KOPT-K1 (cell line): ENCODE measurements around the gene SORCS2.

Experiments used
- H3K27ac ChIP-seq: fragments of 200-600 bp; sonication (generic); 2 replicates; pipeline ENCODE4 v1.5.1; 2016; ENCODE audit warnings: antibody characterized with exemption, mild to moderate bottlenecking, low read depth, low read length; ENCODE audit not compliant: poor library complexity, severe bottlenecking
- H3K36me3 ChIP-seq: fragments of 200-600 bp; sonication (generic); 2 replicates; pipeline ENCODE4 v1.5.1; 2017; ENCODE audit warnings: antibody characterized with exemption, mild to moderate bottlenecking, low read length, moderate library complexity; ENCODE audit not compliant: insufficient read depth
- H3K9me3 ChIP-seq: fragments of 200-600 bp; sonication (generic); 2 replicates; pipeline ENCODE4 v1.5.1; 2017; ENCODE audit warnings: antibody characterized with exemption, low read length, mild to moderate bottlenecking; ENCODE audit not compliant: insufficient read depth, poor library complexity, severe bottlenecking

SORCS2 gene

DNA sequence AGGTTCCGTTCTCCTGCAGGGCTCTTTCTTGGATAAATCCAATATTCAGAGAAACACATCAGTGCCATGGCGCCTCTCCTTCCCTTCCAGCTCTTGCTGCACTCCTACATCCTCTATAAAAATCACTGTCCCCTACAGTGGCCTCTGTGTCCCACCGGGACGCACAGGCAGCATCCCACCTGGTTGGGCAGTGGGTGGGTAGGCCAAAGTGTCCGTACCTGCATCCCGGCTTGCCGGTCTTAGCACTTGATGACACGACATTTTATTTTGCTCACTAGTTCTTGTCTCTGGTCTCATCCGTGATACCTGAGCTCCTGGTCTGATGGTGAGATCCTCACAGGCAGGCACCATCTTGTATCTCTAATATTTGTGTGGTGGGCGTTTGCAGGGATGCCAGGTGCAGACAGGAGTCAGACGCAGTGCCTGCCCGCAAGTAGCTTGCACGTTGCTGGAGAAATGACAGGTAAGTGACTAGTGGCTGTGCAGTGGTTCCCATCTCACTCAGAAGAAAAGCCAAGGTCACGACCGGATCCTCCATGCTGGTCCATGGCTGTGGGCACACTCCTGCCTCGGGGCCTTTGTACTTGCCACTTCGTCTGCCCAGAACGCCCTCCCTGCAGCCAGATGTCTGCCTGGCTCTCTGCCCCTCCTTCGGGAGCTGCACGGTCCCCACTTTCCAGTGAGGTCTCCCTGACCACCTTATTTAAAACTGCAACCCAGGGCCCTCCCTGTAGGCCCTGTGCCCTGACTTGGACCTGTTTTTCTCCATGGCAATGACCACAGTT, 109.7 kb downstream of the SORCS2 start:
- no peaks in the 10 kb centered on the region for H3K9me3 ChIP-seq
- H3K27ac ChIP-seq, result no peak overlapping the region
- no peaks in the 10 kb centered on the region for H3K36me3 ChIP-seq

DNA sequence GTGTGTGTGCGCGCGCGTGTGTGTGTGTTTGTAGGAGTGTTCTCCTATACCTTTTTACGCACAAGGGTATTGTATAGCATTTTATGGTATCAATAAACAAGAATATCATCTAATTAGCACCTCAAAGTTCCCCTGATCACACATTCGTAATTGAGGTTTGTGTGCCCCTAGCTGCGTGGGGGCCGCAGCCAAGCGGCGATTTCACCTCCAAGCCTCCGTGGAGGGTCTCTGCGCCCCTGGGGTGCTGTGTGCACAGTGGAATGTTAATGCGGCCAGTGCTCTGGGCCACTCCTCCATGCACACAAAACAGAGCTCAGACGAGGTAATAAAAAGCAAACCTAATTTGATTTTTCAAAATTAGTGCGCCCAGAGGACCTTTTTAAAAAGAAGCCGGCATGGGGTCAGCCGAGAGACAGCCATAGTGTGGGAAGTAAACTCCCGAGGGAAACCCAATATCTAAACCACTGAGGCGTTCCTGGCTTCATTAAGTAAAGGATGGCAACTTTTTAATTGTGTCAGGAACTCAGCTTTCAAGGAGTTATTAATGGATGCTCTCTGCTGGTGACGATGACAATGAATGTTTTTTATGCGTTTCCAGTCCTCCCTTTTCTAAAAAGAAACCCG, 110.6 kb downstream of the SORCS2 start:
- Histone ChIP-seq H3K27ac (no peak overlapping the region), H3K36me3 (no peaks in the 10 kb centered on the region), H3K9me3 (no peaks in the 10 kb centered on the region)

DNA sequence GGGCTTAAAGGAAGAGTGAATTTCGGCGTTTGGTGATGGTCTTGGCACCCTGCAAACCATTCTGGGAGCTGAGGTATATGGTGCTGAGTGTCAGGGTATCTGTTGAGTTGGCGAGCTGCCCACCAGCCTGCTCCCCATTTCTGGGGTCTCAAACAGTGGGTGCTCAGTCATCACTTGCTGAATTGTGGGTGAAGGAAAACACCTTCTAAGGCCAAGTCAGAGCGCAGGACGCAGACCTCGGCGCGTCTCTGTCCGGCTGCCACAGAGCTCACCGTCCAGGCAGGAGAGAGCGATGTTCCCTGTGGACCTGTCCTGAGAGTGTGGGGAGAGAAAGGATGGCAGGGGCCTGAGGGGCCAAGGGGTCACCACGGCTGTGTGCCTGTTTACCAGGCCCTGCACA, 111.2 kb downstream of the SORCS2 start:
- H3K9me3 ChIP-seq, result no peaks in the 10 kb centered on the region
- no peaks in the 10 kb centered on the region for H3K36me3 ChIP-seq

GRCh38 chr4:7304436-7304835, 112.1 kb downstream of the SORCS2 start:
- no peak overlapping the region for H3K27ac ChIP-seq
- no peaks in the 10 kb centered on the region for H3K9me3 ChIP-seq
- H3K36me3 ChIP-seq, result no peaks in the 10 kb centered on the region

More for the DNA sequence above, 111.2 kb downstream of the SORCS2 start:
- H3K27ac ChIP-seq, result no peak overlapping the region

DNA sequence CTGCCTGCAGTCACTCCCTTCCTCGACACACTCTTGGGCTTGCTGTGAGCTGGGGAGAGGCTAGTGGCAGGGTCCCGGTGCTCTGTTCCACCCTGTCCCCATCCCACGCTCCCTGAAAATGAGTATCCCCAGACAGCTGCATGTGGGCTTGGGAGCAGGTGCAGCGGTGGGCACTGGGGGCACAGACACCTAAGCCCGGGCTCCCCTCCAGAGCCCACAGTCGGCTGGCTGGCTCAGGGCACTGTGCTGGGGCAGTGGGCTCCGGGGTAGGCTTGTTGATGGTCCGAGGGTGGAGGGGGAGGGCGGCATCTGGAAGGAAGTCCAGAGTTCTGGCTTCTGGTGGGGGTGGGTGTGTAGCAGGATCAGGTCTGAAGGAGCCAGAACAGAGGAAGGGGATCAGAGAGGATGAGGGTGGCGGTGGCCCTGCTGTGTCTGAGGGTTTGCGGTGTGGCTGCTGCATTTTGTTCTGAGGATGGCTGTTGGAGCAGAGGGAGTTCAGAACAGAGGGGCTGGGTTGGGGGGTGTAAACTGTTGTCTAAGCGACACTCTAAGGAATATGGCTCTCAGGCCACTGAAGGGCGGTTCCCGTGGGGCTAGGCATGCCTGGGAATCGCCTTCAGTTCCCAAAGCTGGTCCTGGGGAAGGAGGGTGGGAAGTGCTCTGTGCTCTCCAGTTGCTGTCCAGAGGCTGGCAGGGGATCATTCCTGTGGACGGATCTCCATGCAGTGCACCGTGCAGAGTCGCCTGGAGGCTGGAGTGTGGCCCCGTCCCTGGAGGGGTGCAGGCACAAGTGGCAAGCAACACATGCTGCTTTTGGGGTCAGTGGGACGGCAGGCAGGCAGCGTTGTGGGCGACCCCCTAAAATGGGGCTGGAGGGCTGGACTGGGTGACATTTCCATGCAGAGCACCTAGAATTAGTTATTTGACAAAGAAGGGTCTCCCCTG, 114.0 kb downstream of the SORCS2 start:
- Histone ChIP-seq H3K27ac (no peak overlapping the region), H3K36me3 (no peaks in the 10 kb centered on the region), H3K9me3 (no peaks in the 10 kb centered on the region)

DNA sequence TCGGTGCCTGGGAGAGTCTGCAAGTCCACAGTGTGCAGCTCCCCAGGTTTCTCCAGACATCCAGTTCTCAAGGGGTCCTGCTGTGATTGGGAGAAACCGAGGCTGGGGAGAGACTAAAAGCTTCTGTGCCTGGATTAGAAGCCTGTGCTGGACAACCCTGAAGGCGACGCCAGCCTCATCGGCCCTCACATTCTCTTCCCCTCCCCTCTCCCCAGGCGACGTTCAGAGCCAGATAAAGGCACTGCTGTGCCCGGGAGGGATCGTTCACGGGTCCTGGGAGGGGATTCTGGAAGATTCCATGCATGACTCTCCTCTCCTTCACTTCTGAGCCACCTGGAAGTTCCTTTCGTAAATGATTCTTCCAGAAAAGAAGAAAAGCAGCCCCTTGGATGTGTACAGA, 114.6 kb downstream of the SORCS2 start:
- no peak overlapping the region for H3K27ac ChIP-seq
- H3K36me3 ChIP-seq, result no peaks in the 10 kb centered on the region
- H3K9me3 ChIP-seq, result no peaks in the 10 kb centered on the region

DNA sequence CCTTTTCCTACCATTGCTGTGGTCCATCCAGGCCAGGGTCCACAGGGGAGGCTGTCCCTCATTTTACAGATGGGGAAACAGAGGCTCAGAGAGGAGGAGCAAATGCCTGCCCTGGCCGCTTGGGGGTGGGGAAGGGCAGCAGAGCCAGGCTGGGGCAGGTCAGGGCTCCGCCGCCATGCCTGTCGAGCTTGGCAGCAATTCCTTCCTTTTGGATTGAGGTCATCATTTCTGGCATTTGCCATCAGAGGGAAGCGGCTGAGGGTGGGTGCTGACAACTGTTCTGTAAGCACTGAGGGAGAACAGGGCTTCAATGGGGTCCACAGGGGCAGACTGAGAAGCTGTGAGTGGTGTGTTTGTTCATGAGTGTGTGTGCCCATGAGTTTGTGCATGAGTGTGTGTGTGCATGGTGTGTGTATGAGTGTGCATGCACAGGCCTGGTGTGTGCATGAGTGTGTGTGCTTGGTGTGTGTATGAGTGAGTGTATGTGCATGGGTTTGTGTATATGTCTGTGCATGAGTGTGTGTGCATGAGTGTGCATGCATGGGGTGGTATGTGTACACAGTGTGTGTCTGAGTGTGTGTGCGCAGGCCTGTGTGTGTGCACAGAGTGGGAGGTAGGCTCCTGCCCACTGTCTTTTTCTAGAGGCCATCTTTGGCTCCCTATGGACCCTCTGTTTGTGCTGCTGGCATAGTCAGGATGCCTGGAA, 115.2 kb downstream of the SORCS2 start:
- Histone ChIP-seq H3K36me3 (no peaks in the 10 kb centered on the region), H3K9me3 (no peaks in the 10 kb centered on the region), H3K27ac (no peak overlapping the region)

DNA sequence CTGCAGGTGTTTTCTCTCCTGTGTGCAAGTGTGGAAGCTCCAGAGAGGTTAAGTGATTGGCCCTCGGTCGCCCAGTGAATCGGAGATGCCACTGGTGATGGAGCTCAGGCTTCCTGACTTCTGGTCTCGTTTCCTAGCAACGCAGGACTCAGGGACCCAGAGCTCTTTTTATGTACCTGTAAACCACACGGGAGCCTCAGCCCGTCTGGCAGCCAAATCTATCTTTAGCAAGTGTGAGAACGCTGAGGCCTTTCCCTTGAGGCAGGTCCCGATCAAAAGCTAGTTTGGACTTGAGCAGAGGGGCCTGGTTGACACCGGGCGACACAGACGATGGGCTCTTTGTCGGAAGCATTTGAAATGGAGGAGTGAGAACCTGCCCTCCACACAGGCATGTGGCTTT, 116.8 kb downstream of the SORCS2 start:
- Histone ChIP-seq H3K36me3 (no peaks in the 10 kb centered on the region), H3K9me3 (no peaks in the 10 kb centered on the region), H3K27ac (no peak overlapping the region)

GRCh38 chr4:7309636-7310390, 117.5 kb downstream of the SORCS2 start:
- H3K27ac ChIP-seq, result no peak overlapping the region

DNA sequence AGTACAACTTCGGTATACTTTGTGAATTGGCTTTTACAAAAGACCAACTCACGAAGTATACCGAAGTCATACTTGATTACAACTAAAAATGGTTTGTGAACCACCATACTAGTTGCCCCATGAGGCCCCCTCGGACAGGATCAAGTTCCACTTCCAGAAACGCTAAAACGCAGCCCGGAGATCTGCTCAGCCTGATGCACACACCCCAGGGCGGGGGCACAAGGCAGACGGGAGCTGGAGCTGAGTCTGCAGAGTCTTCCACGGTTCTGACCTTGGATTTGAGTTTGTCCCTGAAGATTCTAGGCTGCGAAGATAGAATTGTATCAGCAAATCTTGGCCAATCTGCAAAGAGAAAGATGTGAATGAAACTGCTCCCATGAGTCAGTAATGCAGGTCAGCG, 118.1 kb downstream of the SORCS2 start:
- Histone ChIP-seq H3K27ac (no peak overlapping the region), H3K9me3 (no peaks in the 10 kb centered on the region), H3K36me3 (no peaks in the 10 kb centered on the region)

More at GRCh38 chr4:7309636-7310390, 117.5 kb downstream of the SORCS2 start:
- Histone ChIP-seq H3K9me3 (no peaks in the 10 kb centered on the region), H3K36me3 (no peaks in the 10 kb centered on the region)

DNA sequence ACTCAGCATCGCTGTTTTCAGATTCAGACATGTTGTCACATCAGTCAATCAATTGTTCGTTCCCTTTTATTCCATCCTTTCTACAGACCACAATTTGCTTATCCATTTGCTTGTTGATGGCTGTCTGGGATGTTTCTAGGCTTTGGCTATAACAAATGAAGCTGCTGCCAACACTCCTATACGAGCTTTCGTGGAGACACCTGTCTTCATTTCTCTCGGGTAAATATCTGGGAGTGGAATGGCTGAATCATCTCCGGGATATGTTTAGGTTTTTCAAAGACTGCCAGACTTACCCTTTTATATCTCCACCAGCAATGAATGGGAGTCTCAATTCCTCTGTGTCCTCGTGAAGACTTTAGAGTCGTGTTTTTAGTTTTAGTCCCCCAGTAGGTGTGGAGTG, 118.9 kb downstream of the SORCS2 start:
- Histone ChIP-seq H3K36me3 (no peaks in the 10 kb centered on the region), H3K9me3 (no peaks in the 10 kb centered on the region), H3K27ac (no peak overlapping the region)

DNA sequence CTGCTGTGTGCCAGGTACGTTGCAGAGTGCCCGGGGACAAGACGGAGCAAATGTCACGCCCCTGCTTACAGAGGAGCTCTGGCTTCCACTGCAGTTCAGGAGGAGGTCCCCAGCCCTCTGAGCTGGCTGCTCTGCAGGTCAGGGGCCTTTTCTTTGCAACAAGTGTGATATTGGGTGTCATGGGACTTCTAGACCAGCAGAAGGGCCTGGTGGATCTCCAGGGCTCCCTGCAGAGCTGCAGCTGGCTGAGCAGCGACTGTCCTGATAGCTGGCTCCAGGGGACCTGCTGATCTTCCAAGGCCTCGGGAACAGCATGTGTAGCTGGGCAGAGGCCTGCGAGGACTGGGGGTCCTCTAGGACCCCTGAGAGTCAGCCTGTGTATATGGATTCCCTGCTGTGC, 120.4 kb downstream of the SORCS2 start:
- H3K27ac ChIP-seq, result no peak overlapping the region
- no peaks in the 10 kb centered on the region for H3K36me3 ChIP-seq
- H3K9me3 ChIP-seq, result no peaks in the 10 kb centered on the region

GRCh38 chr4:7313347-7313811, 121.0 kb downstream of the SORCS2 start:
- no peaks in the 10 kb centered on the region for H3K36me3 ChIP-seq
- H3K9me3 ChIP-seq, result peaks cover 3% of the 10 kb centered on the region
- H3K27ac ChIP-seq, result no peak overlapping the region

- Histone ChIP-seq H3K27ac (no peak overlapping the region), H3K9me3 (peaks cover 9% of the 10 kb centered on the region), H3K36me3 (no peaks in the 10 kb centered on the region)
Observed at GRCh38 chr4:7313991-7314390, 121.7 kb downstream of the SORCS2 start.
